A204.1 (cell line): Measurements from ENCODE around the gene SKA1.
"Not testable (repeated sequence)": the region's sequence is repeated elsewhere in the genome, so short reads cannot be mapped to it uniquely, and the experiment has no call there.

Experiments
- FAIRE-seq: peaks from 2 replicates; lab custom pipeline; 2012; peaks lifted over from hg19 to GRCh38; lab: Jason Lieb, UNC

SKA1 gene

DNA sequence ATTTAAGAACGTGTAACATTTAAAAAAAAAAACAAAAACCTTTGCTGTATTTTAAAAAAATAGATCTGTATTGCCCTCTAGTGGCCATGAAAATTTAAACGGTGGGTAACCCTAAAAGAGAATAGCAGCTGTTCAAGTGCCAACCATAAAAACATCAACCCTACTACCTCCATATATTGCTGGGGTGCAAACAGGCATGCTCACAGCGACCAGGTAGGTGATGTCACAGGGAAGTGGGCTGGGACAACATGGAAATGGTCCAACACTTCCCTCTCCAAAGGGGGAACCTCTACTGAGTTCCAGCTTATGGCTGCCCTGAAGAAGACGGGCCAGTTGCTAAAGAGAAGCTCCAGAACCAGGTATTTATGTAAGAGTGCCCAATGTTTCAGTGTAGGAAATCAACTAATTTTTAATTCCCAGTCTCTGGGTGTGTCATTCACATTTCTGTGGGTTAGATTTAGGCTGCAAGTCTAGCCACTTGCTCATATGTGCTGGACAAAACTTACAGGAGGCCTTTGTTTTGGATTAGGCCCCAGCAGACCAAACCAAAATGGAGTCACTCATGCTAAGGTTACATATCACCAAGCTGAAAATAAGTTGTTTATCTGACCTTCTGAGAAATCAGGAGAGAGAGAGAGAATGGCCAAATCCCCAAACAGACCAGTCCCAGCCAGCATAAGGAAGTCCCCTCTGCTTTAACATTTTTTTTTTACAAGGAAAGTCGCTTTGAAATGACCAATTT is 54.5 kb downstream of the SKA1 start:
- FAIRE-seq: peak; percentile 97

GRCh38 chr18:50432915-50433314 is 58.1 kb downstream of the SKA1 start:
- FAIRE-seq: no peak

DNA sequence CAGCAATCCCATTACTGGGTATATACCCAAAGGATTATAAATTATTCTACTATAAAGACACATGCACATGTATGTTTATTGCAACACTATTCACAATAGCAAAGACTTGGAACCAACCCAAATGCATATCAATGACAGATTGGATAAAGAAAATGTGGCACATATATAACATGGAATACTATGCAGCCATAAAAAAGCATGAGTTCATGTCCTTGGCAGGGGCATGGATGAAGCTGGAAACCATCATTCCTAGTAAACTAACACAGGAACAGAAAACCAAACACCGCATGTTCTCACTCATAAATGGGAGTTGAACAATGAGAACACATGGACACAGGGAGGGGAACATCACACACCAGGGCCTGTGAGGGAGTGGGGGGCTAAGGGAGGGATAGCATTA is 61.9 kb downstream of the SKA1 start:
- not testable (repeated sequence) for FAIRE-seq

GRCh38 chr18:50439460-50440015 is 64.7 kb downstream of the SKA1 start:
- no peak for FAIRE-seq

GRCh38 chr18:50441016-50441415 is 66.2 kb downstream of the SKA1 start:
- no peak for FAIRE-seq

GRCh38 chr18:50441501-50441900 is 66.7 kb downstream of the SKA1 start:
- no peak for FAIRE-seq
